Fibroblast of lung (primary cell): Measurements from ENCODE around the gene ICAM2. TPM values are rescaled to one million over a fixed set of nuclear protein-coding genes. Genes with fewer than 3 reads are reported as not detected.

Experiments used
- DNase-seq, 2 donors: peaks; one replicate each; pipeline versions ENCODE4 v3.0.0 to v3.0.0-alpha.2; 2010; ENCODE audit warnings: low read depth in 2 of 2
- H2AFZ ChIP-seq: 2 replicates; pipeline ENCODE4 v1.5.1; 2012; ENCODE audit warnings: low read length, control low read depth, inconsistent platforms
- H3K27ac ChIP-seq: 2 replicates; pipeline ENCODE4 v1.5.1; 2011; ENCODE audit warnings: low read length, control low read depth; ENCODE audit not compliant: insufficient read depth
- H3K27me3 ChIP-seq: 2 replicates; pipeline ENCODE4 v1.5.1; 2011; ENCODE audit warnings: mild to moderate bottlenecking, low read length; ENCODE audit not compliant: control insufficient read depth, insufficient read depth
- H3K36me3 ChIP-seq: 2 replicates; pipeline ENCODE4 v1.5.1; 2011; ENCODE audit warnings: low read length; ENCODE audit not compliant: control insufficient read depth, insufficient read depth
- H3K4me1 ChIP-seq: 2 replicates; pipeline ENCODE4 v1.5.1; 2011; ENCODE audit warnings: low read length; ENCODE audit not compliant: control insufficient read depth, insufficient read depth; ENCODE audit errors: extremely low read depth
- H3K4me2 ChIP-seq: 2 replicates; pipeline ENCODE4 v1.5.1; 2011; ENCODE audit warnings: low read length, control low read depth; ENCODE audit not compliant: insufficient read depth; ENCODE audit errors: extremely low read depth
- H3K4me3 ChIP-seq, 4 experiments: fragments of 200-600 bp in 1 of 4; sonication (generic) in 1 of 4; replicated peaks in 1 of 4; 2 replicates each; pipeline ENCODE4 v1.5.1; 2011 to 2016; ENCODE audit warnings: low read length in 4 of 4, low read depth in 3 of 4, mild to moderate bottlenecking in 3 of 4, control low read depth in 2 of 4, inconsistent platforms in 1 of 4, mixed read lengths in 1 of 4; ENCODE audit not compliant: insufficient read depth in 1 of 4; ENCODE audit errors: control extremely low read depth in 1 of 4
- H3K79me2 ChIP-seq: 2 replicates; pipeline ENCODE4 v1.5.1; 2012; ENCODE audit warnings: mild to moderate bottlenecking, low read length, inconsistent platforms; ENCODE audit not compliant: control insufficient read depth, insufficient read depth
- H3K9ac ChIP-seq: 2 replicates; pipeline ENCODE4 v1.5.1; 2011; ENCODE audit warnings: mild to moderate bottlenecking, low read length, control low read depth; ENCODE audit not compliant: insufficient read depth
- H3K9me3 ChIP-seq: 2 replicates; pipeline ENCODE4 v1.5.1; 2012; ENCODE audit warnings: low read depth, low read length; ENCODE audit not compliant: control insufficient read depth, insufficient read depth
- H4K20me1 ChIP-seq: 2 replicates; pipeline ENCODE4 v1.5.1; 2011; ENCODE audit warnings: low read length; ENCODE audit not compliant: control insufficient read depth, insufficient read depth; ENCODE audit errors: extremely low read depth
- CTCF ChIP-seq, 2 donors: IDR thresholded peaks in 1 of 2; conservative IDR thresholded peaks in 1 of 2; 1 replicate in 1 of 2; 2 replicates in 1 of 2; pipeline ENCODE4 v1.5.1; 2011 to 2012; ENCODE audit warnings: low read length in 2 of 2, control low read depth in 1 of 2, inconsistent platforms in 1 of 2, low read depth in 1 of 2, mild to moderate bottlenecking in 1 of 2
- EZH2 ChIP-seq: IDR thresholded peaks from 2 replicates; pipeline ENCODE4 v1.5.1; 2012; ENCODE audit warnings: low read length, control low read depth, mild to moderate bottlenecking; ENCODE audit errors: missing control alignments
- polyA plus RNA-seq, 2 donors: library from polyadenylated mRNA; depleted of rRNA in 1 of 2; stranded (reverse) in 1 of 2; unstranded in 1 of 2; fragments of >200 nt; gene quantifications; 2 replicates each; pipeline ENCODE4 v1.2.1, GENCODE V29; 2011 to 2012; ENCODE audit warnings: missing spikeins in 1 of 2
- total RNA-seq: library from RNA; depleted of rRNA; stranded (reverse); fragments of >200 nt; gene quantifications from 2 replicates; pipeline ENCODE4 v1.2.1, GENCODE V29; 2014

Gene ICAM2
- total and polyA plus RNA-seq, 2 donors (not counting 1 experiment from before 2014, with no cell fraction given): 1.1 to 3.5 TPM

GRCh38 chr17:63961355-63962212 lies 58.8 kb downstream of the ICAM2 start:
- TF ChIP-seq EZH2: no peak
- no peak for TF ChIP-seq CTCF (conservative IDR thresholded peaks at IDR 0.05 in 1 of 2, IDR thresholded peaks at IDR 0.05 in 1 of 2; ENCODE audit: low read depth in 1 of 2, low read length in 2 of 2)
- Histone ChIP-seq H3K9me3 (no peaks in the 10 kb centered on the region), H3K27me3 (no peaks in the 10 kb centered on the region), H3K4me2 (no peak overlapping the region), H4K20me1 (no peaks in the 10 kb centered on the region), H3K27ac (no peak overlapping the region), H2AFZ (no peak overlapping the region), H3K79me2 (no peaks in the 10 kb centered on the region), H3K9ac (no peak overlapping the region), H3K36me3 (no peaks in the 10 kb centered on the region), H3K4me1 (no peaks in the 10 kb centered on the region), H3K4me3 (peak overlapping the region in 1 of 4 experiments; percentile 38)
- peak; percentile 41 to 85 for DNase-seq

GRCh38 chr17:63960430-63960829 lies 60.0 kb downstream of the ICAM2 start:
- Histone ChIP-seq H3K4me2 (no peak overlapping the region), H3K4me1 (no peaks in the 10 kb centered on the region), H2AFZ (no peak overlapping the region), H3K9me3 (no peaks in the 10 kb centered on the region), H4K20me1 (no peaks in the 10 kb centered on the region), H3K79me2 (no peaks in the 10 kb centered on the region), H3K4me3 (peak overlapping the region in 1 of 4 experiments; percentile 2), H3K36me3 (no peaks in the 10 kb centered on the region), H3K9ac (no peak overlapping the region), H3K27ac (no peak overlapping the region), H3K27me3 (no peaks in the 10 kb centered on the region)
- TF ChIP-seq CTCF (conservative IDR thresholded peaks at IDR 0.05 in 1 of 2, IDR thresholded peaks at IDR 0.05 in 1 of 2; ENCODE audit: low read depth in 1 of 2, low read length in 2 of 2) (no peak), EZH2 (no peak)
- DNase-seq: no peak

- H3K9ac ChIP-seq: no peak overlapping the region
- H3K36me3 ChIP-seq: no peaks in the 10 kb centered on the region
- H3K27me3 ChIP-seq: no peaks in the 10 kb centered on the region
- no peaks in the 10 kb centered on the region for H4K20me1 ChIP-seq
- no peak overlapping the region for H2AFZ ChIP-seq
- no peak overlapping the region for H3K27ac ChIP-seq
- no peaks in the 10 kb centered on the region for H3K79me2 ChIP-seq
- TF ChIP-seq CTCF (conservative IDR thresholded peaks at IDR 0.05 in 1 of 2, IDR thresholded peaks at IDR 0.05 in 1 of 2; ENCODE audit: low read depth in 1 of 2, low read length in 2 of 2) (no peak), EZH2 (no peak)
- DNase-seq: no peak
- H3K4me2 ChIP-seq: no peak overlapping the region
- H3K4me1 ChIP-seq: no peaks in the 10 kb centered on the region
- no peaks in the 10 kb centered on the region for H3K9me3 ChIP-seq
- H3K4me3 ChIP-seq: no peak overlapping the region
Measured at GRCh38 chr17:63960006-63960405, 60.4 kb downstream of the ICAM2 start.
